Fibroblast of pulmonary artery (primary cell): ENCODE measurements around the gene IL1A.

Experiments used
- DNase-seq: peaks from one replicate; pipeline ENCODE4 v3.0.0-alpha.2; 2010; ENCODE audit warnings: low read depth
- H3K4me3 ChIP-seq: replicated peaks from 2 replicates; pipeline ENCODE4 v1.5.1; 2011; ENCODE audit warnings: low read depth, mild to moderate bottlenecking, control low read depth, low read length, moderate library complexity
- TF ChIP-seq, protein P1 (sequence below): IDR thresholded peaks from 2 replicates; pipeline ENCODE4 v1.5.1; 2011; ENCODE audit warnings: mild to moderate bottlenecking, control low read depth, low read length, inconsistent platforms; ENCODE audit errors: missing control alignments

IL1A gene

GRCh38 chr2:112791019-112791418, 6.7 kb upstream of the IL1A start:
- TF ChIP-seq, protein P1, sequence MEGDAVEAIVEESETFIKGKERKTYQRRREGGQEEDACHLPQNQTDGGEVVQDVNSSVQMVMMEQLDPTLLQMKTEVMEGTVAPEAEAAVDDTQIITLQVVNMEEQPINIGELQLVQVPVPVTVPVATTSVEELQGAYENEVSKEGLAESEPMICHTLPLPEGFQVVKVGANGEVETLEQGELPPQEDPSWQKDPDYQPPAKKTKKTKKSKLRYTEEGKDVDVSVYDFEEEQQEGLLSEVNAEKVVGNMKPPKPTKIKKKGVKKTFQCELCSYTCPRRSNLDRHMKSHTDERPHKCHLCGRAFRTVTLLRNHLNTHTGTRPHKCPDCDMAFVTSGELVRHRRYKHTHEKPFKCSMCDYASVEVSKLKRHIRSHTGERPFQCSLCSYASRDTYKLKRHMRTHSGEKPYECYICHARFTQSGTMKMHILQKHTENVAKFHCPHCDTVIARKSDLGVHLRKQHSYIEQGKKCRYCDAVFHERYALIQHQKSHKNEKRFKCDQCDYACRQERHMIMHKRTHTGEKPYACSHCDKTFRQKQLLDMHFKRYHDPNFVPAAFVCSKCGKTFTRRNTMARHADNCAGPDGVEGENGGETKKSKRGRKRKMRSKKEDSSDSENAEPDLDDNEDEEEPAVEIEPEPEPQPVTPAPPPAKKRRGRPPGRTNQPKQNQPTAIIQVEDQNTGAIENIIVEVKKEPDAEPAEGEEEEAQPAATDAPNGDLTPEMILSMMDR = no peak
- H3K4me3 ChIP-seq = no peak overlapping the region
- DNase-seq = no peak

- no peak for DNase-seq
- TF ChIP-seq, protein P1 = no peak
Measured at GRCh38 chr2:112790305-112790704, 6.0 kb upstream of the IL1A start.

DNA sequence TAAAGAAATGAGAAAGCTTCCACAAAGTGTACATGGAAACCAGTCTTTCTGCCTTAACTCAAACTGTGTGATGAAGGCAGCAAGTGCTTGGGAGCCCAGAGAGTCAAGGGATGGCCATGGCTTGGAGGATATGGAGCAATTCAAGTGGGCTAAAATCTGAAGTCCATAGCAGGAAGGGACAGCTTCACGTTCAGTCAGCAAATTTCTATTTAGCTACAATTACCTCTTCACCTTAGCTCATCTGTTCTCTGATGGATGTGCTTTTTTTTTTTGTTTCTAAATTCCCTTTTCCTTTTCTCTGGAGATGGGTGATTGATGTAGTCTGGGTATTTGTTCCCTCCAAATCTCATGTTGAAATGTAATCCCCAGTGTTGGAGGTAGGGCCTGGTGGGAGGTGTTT, 4.9 kb upstream of the IL1A start:
- no peak for DNase-seq
- no peak overlapping the region for H3K4me3 ChIP-seq
- TF ChIP-seq, protein P1 = no peak

More at GRCh38 chr2:112790305-112790704, 6.0 kb upstream of the IL1A start:
- H3K4me3 ChIP-seq = no peak overlapping the region

DNA sequence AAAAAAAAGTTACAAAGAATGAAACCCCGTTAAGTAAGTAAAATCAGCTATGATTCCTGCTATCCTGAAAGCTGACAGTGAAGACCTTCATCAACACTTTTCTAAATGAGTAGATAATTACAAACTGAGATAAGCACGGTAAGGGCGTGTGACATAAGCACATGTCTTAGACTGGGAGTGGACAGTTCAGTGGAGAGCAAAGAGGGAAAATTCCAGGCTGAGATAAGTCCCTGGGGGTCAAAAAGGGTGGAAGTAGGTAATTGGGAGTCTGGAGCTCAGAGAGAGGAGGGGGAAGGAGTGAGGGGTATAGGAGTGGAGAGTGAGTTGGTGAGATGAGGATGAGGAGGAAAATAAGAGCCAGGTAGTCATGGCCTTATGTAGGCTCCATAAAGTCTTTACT, 4.4 kb upstream of the IL1A start:
- DNase-seq = no peak
- H3K4me3 ChIP-seq = no peak overlapping the region
- TF ChIP-seq, protein P1 = no peak

DNA sequence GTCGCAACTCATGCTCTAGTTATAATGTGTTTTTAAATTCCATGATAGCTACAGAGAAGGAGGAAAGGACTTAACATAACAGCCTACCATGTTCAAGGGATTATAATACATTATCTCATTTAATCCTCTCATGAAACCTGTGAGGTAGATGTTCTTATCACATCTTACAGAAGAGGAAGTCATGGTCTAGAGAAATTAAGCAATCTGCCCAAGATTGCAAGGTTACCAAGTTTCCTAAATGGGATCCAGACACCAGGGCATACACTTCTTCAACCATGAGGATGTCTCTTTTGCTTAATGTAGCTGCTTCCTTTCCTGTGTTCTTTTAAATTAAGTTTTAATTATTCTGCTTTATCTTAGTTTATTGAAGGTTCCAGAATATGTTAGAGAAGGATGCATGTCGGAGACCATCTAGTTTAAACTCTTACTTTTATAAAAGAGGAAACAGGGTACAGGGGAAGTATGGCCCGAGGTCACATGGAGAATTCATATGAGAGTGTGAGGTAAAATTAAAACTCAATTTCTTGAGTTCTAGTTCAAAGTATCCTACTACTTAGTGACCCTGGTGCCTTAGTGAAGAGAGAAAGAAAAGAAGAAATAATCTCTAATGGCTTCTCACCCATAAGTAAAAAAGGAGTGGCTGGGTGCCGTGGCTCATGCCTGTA, 3.6 kb upstream of the IL1A start:
- TF ChIP-seq, protein P1 = no peak
- H3K4me3 ChIP-seq = no peak overlapping the region
- no peak for DNase-seq

- H3K4me3 ChIP-seq = no peak overlapping the region
- TF ChIP-seq, protein P1 = no peak
- peak; percentile 80 for DNase-seq
Measured at GRCh38 chr2:112787294-112787693, 3.0 kb upstream of the IL1A start.

DNA sequence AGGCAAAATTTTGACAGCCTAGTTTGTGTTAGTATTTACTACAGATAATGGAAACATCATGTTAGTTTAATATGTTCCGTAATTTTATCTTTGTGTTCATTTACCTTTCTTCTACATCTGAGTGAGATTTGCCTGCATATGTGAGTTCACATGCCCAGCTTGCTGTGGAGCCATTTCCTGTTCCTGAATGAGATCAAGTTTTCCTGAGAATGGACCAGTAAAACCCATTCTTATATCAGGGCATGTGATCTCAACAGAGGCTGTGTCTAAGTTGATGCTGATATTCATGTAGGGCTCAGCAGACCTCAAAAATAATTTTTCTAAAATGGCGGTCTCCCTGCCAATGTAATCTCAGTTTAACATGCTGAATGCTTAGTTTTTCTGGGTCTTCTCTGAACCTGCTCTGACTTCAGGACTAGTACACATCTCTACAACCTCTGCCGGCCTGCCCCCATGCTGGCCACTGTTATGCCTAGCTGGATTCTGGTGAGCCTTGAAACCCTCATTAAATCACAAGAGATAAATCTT, 1.0 kb downstream of the IL1A start:
- TF ChIP-seq, protein P1 = no peak
- H3K4me3 ChIP-seq = peak overlapping the region; percentile 36
- DNase-seq = no peak
